ENCODE data around the gene LBX1. TPM values are rescaled to one million over a fixed set of nuclear protein-coding genes. Genes with fewer than 3 reads are reported as not detected.
A peak's percentile ranks its signal among the peaks of the same experiment; 100 is the strongest.

Gene LBX1
- polyA plus RNA-seq, 2 of the 4 experiments (the other 2 are of a cell fraction), result not detected

GRCh38 chr10:101217450-101218281 is 11.6 kb downstream of the LBX1 start (continued):
- no peak for TF ChIP-seq ELK1 (IDR thresholded peaks at IDR 0.05; ENCODE audit: low read depth, low read length)
- TF ChIP-seq, protein P1, sequence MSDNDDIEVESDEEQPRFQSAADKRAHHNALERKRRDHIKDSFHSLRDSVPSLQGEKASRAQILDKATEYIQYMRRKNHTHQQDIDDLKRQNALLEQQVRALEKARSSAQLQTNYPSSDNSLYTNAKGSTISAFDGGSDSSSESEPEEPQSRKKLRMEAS (IDR thresholded peaks at IDR 0.05), result peak; percentile 31; the same call in 1 of the 2 replicates
- TF ChIP-seq POLR2A (IDR thresholded peaks at IDR 0.05; ENCODE audit: low read length), result no peak
- no peak for TF ChIP-seq FOSL2 (IDR thresholded peaks at IDR 0.05)
- TF ChIP-seq FOSL2 (CRISPR knock-in tag; IDR thresholded peaks at IDR 0.05), result no peak

DNA sequence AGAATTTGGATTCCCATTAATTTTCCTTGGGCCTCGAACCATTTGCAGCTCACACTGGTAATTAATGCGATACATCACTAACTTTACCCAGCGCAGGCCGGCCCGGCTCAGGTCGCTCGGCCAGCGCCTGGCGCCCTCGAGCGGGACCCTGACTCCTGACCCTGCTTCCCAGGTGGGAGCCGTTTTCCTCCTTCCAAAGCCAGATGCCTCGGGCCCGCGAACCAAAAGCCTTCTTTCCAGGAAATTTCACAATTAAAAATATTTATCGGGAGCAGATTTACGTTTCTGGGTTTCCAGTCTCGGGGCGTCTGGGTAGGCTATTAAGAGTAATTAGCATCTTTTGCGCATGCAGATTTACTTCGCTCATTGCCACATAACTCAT is 12.2 kb downstream of the LBX1 start:
- 0 out of 3 replicates have a peak, but pooled peaks cover 4% of the 10 kb centered on the region for H3K4me1 ChIP-seq
- CTCF ChIA-PET, result interaction anchor here (0.7 to 10.0 kb wide), 12 partner anchors 10 to 360 kb away, joined by 3 to 253 read pairs (median 55); no protein-coding TSS in a partner anchor
- DNase-seq (ENCODE audit: low read depth in 1 of 2, low spot score in 1 of 2) (no peak), ATAC-seq (no peak), FAIRE-seq (no peak)
- H3K27ac ChIP-seq, result peak overlapping the region in 1 of 2 experiments; percentile 53; a peak in 3 of 6 replicates
- peak overlapping the region; percentile 88 for H3K4me2 ChIP-seq
- POLR2A ChIA-PET, result no interaction called here
- WGBS (ENCODE audit: missing lambda C conversion rate), result 70% methylated on average over 21 of the region's 21 CpGs
- H3K4me3 ChIP-seq, result peak overlapping the region; percentile 36
- H3K9me3 ChIP-seq, result no peaks in the 10 kb centered on the region
- no peak for TF ChIP-seq USF2 (IDR thresholded peaks at IDR 0.05)
- TF ChIP-seq EP300 (IDR thresholded peaks at IDR 0.05), result no peak
- no peak for TF ChIP-seq HOXA7 (CRISPR knock-in tag; IDR thresholded peaks at IDR 0.05)
- TF ChIP-seq TFCP2L1 (CRISPR knock-in tag; IDR thresholded peaks at IDR 0.05), result no peak
- no peak for TF ChIP-seq TP53 (CRISPR knock-in tag; IDR thresholded peaks at IDR 0.05)
- TF ChIP-seq BHLHE40 (IDR thresholded peaks at IDR 0.05; ENCODE audit: low read depth, low read length), result no peak
- TF ChIP-seq NPAS2 (CRISPR knock-in tag; IDR thresholded peaks at IDR 0.05; ENCODE audit: borderline replicate concordance), result no peak
- TF ChIP-seq, protein P2, sequence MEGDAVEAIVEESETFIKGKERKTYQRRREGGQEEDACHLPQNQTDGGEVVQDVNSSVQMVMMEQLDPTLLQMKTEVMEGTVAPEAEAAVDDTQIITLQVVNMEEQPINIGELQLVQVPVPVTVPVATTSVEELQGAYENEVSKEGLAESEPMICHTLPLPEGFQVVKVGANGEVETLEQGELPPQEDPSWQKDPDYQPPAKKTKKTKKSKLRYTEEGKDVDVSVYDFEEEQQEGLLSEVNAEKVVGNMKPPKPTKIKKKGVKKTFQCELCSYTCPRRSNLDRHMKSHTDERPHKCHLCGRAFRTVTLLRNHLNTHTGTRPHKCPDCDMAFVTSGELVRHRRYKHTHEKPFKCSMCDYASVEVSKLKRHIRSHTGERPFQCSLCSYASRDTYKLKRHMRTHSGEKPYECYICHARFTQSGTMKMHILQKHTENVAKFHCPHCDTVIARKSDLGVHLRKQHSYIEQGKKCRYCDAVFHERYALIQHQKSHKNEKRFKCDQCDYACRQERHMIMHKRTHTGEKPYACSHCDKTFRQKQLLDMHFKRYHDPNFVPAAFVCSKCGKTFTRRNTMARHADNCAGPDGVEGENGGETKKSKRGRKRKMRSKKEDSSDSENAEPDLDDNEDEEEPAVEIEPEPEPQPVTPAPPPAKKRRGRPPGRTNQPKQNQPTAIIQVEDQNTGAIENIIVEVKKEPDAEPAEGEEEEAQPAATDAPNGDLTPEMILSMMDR (IDR thresholded peaks at IDR 0.05), result no peak
- no peak for TF ChIP-seq ZSCAN20 (CRISPR knock-in tag; IDR thresholded peaks at IDR 0.05)
- no peak for TF ChIP-seq CHD4 (IDR thresholded peaks at IDR 0.05; ENCODE audit: borderline replicate concordance)
- no peak for TF ChIP-seq MAZ (IDR thresholded peaks at IDR 0.05; ENCODE audit: borderline replicate concordance, low read depth, low read length)
- TF ChIP-seq, protein P1 (IDR thresholded peaks at IDR 0.05), result no peak
- TF ChIP-seq RCOR1 (IDR thresholded peaks at IDR 0.05; ENCODE audit: low read depth, low read length), result no peak
- TF ChIP-seq, protein P3, sequence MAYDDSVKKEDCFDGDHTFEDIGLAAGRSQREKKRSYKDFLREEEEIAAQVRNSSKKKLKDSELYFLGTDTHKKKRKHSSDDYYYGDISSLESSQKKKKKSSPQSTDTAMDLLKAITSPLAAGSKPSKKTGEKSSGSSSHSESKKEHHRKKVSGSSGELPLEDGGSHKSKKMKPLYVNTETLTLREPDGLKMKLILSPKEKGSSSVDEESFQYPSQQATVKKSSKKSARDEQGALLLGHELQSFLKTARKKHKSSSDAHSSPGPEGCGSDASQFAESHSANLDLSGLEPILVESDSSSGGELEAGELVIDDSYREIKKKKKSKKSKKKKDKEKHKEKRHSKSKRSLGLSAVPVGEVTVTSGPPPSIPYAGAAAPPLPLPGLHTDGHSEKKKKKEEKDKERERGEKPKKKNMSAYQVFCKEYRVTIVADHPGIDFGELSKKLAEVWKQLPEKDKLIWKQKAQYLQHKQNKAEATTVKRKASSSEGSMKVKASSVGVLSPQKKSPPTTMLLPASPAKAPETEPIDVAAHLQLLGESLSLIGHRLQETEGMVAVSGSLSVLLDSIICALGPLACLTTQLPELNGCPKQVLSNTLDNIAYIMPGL (CRISPR knock-in tag; IDR thresholded peaks at IDR 0.05; ENCODE audit: borderline replicate concordance), result no peak
- no peak for TF ChIP-seq HEYL (CRISPR knock-in tag; IDR thresholded peaks at IDR 0.05)
- no peak for TF ChIP-seq FOXS1 (CRISPR knock-in tag; IDR thresholded peaks at IDR 0.05)
- no peak for TF ChIP-seq JUNB (IDR thresholded peaks at IDR 0.05)
- TF ChIP-seq CHD2 (IDR thresholded peaks at IDR 0.05; ENCODE audit: low read length, partially characterized antibody), result no peak

Data from A549 (cell line).